ENCODE results near the gene PTPN1.
"Not testable (repeated sequence)": the region's sequence is repeated elsewhere in the genome, so short reads cannot be mapped to it uniquely, and the experiment has no call there.

Gene PTPN1

GRCh38 chr20:50509923-50510705, at the start of gene PTPN1:
TSS of gene PTPN1 (plus strand) at chr20:50510383. CDS start at chr20:50510528, 145 bp downstream.
- DNase-seq: peak; percentile 99

- DNase-seq: peak; percentile 93
Measured at GRCh38 chr20:50460608-50461267, 49.4 kb upstream of the PTPN1 start.

- DNase-seq: no peak
Measured at GRCh38 chr20:50462093-50462690, 48.0 kb upstream of the PTPN1 start.

GRCh38 chr20:50464026-50464724, 46.0 kb upstream of the PTPN1 start:
- peak; percentile 73 for DNase-seq

- DNase-seq: no peak
Measured at GRCh38 chr20:50464725-50465650, 45.2 kb upstream of the PTPN1 start.

- no peak for DNase-seq
Measured at GRCh38 chr20:50467174-50467573, 43.0 kb upstream of the PTPN1 start.

GRCh38 chr20:50467718-50468356, 42.3 kb upstream of the PTPN1 start:
- peak; percentile 73 for DNase-seq

GRCh38 chr20:50468378-50468798, 41.8 kb upstream of the PTPN1 start:
- DNase-seq: no peak

GRCh38 chr20:50469176-50469723, 40.9 kb upstream of the PTPN1 start:
- no peak for DNase-seq

- DNase-seq: no peak
Measured at GRCh38 chr20:50469796-50470195, 40.4 kb upstream of the PTPN1 start.

GRCh38 chr20:50470264-50470858, 39.8 kb upstream of the PTPN1 start:
- no peak for DNase-seq

GRCh38 chr20:50471231-50471630, 39.0 kb upstream of the PTPN1 start:
- DNase-seq: no peak

GRCh38 chr20:50472693-50473664, 37.2 kb upstream of the PTPN1 start:
- no peak for DNase-seq

GRCh38 chr20:50474356-50474755, 35.8 kb upstream of the PTPN1 start:
- DNase-seq: not testable (repeated sequence)

- DNase-seq: no peak
Measured at GRCh38 chr20:50475681-50476292, 34.4 kb upstream of the PTPN1 start.

GRCh38 chr20:50477239-50477872, 32.8 kb upstream of the PTPN1 start:
- peak; percentile 34 for DNase-seq

- DNase-seq: peak; percentile 88
Measured at GRCh38 chr20:50478162-50478990, 31.8 kb upstream of the PTPN1 start.

GRCh38 chr20:50481741-50482140, 28.4 kb upstream of the PTPN1 start:
- DNase-seq: no peak
